ENCODE measurements around the gene COL4A2.

GRCh38 chr13:110445722-110446574 is 138.9 kb downstream of the COL4A2 start:
- TF ChIP-seq EZH2 (IDR thresholded peaks at IDR 0.05; ENCODE audit: insufficient read depth, poor library complexity, severe bottlenecking) (no peak), EZH2phosphoT487 (IDR thresholded peaks at IDR 0.05; ENCODE audit: insufficient read depth, low read depth) (no peak)
